Smooth muscle cell (in vitro differentiated cells): Measurements from ENCODE around the gene SPA17. TPM values are rescaled to one million over a fixed set of nuclear protein-coding genes. Genes with fewer than 3 reads are reported as not detected.

Source experiments
- DNase-seq: peaks from one replicate; lab custom pipeline; 2025; ENCODE audit not compliant: unreplicated experiment; lab: John Stamatoyannopoulos, UW
- H2AFZ ChIP-seq: fragments of 200-600 bp; sonication (generic); 2 replicates; pipeline ENCODE4 v1.6.0; 2016; ENCODE audit warnings: antibody characterized with exemption, low read depth, mild to moderate bottlenecking
- H3F3A ChIP-seq: fragments of 200-600 bp; sonication (generic); 2 replicates; pipeline ENCODE4 v1.6.0; 2017; ENCODE audit warnings: antibody characterized with exemption, low read depth
- H3K27ac ChIP-seq: fragments of 200-600 bp; sonication (generic); 2 replicates; pipeline ENCODE4 v1.5.1; 2016; ENCODE audit warnings: low read depth, mild to moderate bottlenecking
- H3K27me3 ChIP-seq: fragments of 200-600 bp; sonication (generic); 2 replicates; pipeline ENCODE4 v1.6.1; 2016; ENCODE audit warnings: low read depth, mild to moderate bottlenecking
- H3K36me3 ChIP-seq: fragments of 200-600 bp; sonication (generic); 2 replicates; pipeline ENCODE4 v1.5.1; 2016; ENCODE audit warnings: low read depth
- H3K4me1 ChIP-seq: fragments of 200-600 bp; sonication (generic); 2 replicates; pipeline ENCODE4 v1.5.1; 2016; ENCODE audit warnings: low read depth
- H3K4me2 ChIP-seq: fragments of 200-600 bp; sonication (generic); 2 replicates; pipeline ENCODE4 v1.6.0; 2016; ENCODE audit warnings: mild to moderate bottlenecking
- H3K4me3 ChIP-seq: fragments of 200-600 bp; sonication (generic); 2 replicates; pipeline ENCODE4 v1.5.1; 2016; ENCODE audit warnings: mild to moderate bottlenecking
- H3K79me2 ChIP-seq: fragments of 200-600 bp; sonication (generic); 2 replicates; pipeline ENCODE4 v1.6.0; 2016; ENCODE audit warnings: low read depth, mild to moderate bottlenecking
- H3K9ac ChIP-seq: fragments of 200-600 bp; sonication (generic); 2 replicates; pipeline ENCODE4 v1.6.0; 2016; ENCODE audit warnings: low read depth
- H3K9me3 ChIP-seq: fragments of 200-600 bp; sonication (generic); replicated peaks from 2 replicates; pipeline ENCODE4 v1.5.1; 2016; ENCODE audit warnings: low read depth
- H4K20me1 ChIP-seq: fragments of 200-600 bp; sonication (generic); 2 replicates; pipeline ENCODE4 v1.6.0; 2016; ENCODE audit warnings: low read depth
- WGBS: methylation state at CpG from one replicate; pipeline ENCODE4 v1.1.7; 2016; ENCODE audit warnings: low lambda C conversion rate; 5-methylcytosine and 5-hydroxymethylcytosine counted together
- polyA plus RNA-seq: library from polyadenylated mRNA; unstranded; fragments of >200 nt; fragmentation: Nextera tagmentation; extraction: Ambion mirVana; gene quantifications from 2 replicates; pipeline ENCODE4 v1.2.1, GENCODE V29; 2016
- total RNA-seq: library from RNA; depleted of rRNA; stranded (reverse); fragments of >200 nt; gene quantifications from 2 replicates; pipeline ENCODE4 v1.2.3, GENCODE V29; 2014
- TF ChIP-seq, protein P1 (sequence below): fragments of 200-600 bp; sonication (generic); IDR thresholded peaks from 2 replicates; pipeline ENCODE4 v1.5.1; 2017; ENCODE audit warnings: borderline replicate concordance, mild to moderate bottlenecking, antibody characterized with exemption; ENCODE audit not compliant: insufficient read depth, poor library complexity, severe bottlenecking

SPA17 gene
- total and polyA plus RNA-seq, 2 experiments from 2014 or later: 6.1 to 7.4 TPM

DNA sequence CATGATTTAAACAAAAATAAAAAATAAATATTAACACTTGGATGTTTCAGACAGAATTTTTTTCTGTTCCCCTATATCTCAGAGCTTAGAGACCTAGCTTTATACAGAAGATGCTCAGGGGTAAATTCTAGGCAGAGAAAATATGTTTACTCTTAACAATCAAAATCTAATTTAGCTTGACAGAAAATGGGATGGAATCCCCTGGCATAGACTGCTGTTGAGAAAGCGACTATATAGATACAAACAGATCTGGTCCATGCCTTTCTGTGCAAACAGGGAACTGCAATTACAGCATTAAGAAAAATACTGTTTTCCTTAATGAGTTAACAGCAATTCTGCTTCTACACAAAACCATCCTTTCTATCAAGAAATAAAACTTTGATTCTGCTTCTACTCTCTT, 14.7 kb upstream of the SPA17 start:
- H3K4me2 ChIP-seq: no peak overlapping the region
- WGBS: 90% methylated on average over 1 of the region's 1 CpG
- TF ChIP-seq, protein P1, sequence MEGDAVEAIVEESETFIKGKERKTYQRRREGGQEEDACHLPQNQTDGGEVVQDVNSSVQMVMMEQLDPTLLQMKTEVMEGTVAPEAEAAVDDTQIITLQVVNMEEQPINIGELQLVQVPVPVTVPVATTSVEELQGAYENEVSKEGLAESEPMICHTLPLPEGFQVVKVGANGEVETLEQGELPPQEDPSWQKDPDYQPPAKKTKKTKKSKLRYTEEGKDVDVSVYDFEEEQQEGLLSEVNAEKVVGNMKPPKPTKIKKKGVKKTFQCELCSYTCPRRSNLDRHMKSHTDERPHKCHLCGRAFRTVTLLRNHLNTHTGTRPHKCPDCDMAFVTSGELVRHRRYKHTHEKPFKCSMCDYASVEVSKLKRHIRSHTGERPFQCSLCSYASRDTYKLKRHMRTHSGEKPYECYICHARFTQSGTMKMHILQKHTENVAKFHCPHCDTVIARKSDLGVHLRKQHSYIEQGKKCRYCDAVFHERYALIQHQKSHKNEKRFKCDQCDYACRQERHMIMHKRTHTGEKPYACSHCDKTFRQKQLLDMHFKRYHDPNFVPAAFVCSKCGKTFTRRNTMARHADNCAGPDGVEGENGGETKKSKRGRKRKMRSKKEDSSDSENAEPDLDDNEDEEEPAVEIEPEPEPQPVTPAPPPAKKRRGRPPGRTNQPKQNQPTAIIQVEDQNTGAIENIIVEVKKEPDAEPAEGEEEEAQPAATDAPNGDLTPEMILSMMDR: no peak
- DNase-seq: no peak
- no peak overlapping the region for H3K9ac ChIP-seq
- no peaks in the 10 kb centered on the region for H3K36me3 ChIP-seq
- H4K20me1 ChIP-seq: no peaks in the 10 kb centered on the region
- peaks cover 5% of the 10 kb centered on the region for H3K4me1 ChIP-seq
- H3K9me3 ChIP-seq: no peaks in the 10 kb centered on the region
- H3K79me2 ChIP-seq: no peaks in the 10 kb centered on the region
- no peaks in the 10 kb centered on the region for H3K27me3 ChIP-seq
- no peak overlapping the region for H2AFZ ChIP-seq
- no peak overlapping the region for H3K27ac ChIP-seq
- no peaks in the 10 kb centered on the region for H3F3A ChIP-seq
- no peak overlapping the region for H3K4me3 ChIP-seq

DNA sequence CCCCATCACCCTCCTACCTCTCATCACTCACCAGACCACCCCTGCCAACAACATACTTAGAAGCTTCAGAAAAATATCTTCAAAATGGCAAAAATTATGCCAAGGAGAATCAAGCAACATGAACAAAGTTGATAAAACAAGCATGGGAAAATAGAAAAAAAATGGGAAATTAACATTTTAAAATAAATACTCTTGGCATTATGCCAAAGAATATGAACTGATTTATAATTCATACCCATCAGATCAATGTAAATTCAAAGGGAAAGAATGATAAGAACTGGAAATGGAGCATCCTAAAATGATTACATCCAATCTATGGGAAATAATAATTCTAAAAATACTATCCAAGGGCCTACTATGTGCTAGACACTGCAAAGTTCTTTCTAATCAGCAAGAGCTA, 12.2 kb upstream of the SPA17 start:
- H3K36me3 ChIP-seq: no peaks in the 10 kb centered on the region

DNA sequence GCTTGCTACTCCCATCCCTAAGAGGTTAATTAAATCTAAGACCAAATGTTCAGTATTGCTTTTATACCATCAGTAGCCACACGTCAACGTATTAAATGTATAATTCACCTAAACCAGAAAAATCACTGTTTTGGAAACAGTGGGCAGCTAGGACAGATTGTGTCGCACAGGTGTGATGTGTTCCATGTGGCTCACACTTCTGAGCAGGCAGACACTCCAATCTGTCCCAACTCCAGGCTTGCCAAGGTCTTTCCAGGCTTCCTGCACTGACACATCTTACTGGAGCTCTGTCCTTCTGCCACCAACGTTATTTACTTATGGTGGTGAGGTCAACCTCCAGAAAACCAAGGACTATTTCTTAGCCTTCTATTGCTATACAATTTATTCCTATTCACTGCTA, 11.6 kb upstream of the SPA17 start:
- no peak overlapping the region for H2AFZ ChIP-seq
- no peak overlapping the region for H3K4me3 ChIP-seq
- H3K9ac ChIP-seq: no peak overlapping the region
- TF ChIP-seq, protein P1: no peak
- H4K20me1 ChIP-seq: no peaks in the 10 kb centered on the region
- H3K79me2 ChIP-seq: no peaks in the 10 kb centered on the region
- H3K27ac ChIP-seq: no peak overlapping the region
- no peaks in the 10 kb centered on the region for H3K27me3 ChIP-seq
- DNase-seq: no peak
- H3F3A ChIP-seq: no peaks in the 10 kb centered on the region
- H3K4me1 ChIP-seq: no peaks in the 10 kb centered on the region
- no peaks in the 10 kb centered on the region for H3K36me3 ChIP-seq
- no peaks in the 10 kb centered on the region for H3K9me3 ChIP-seq
- H3K4me2 ChIP-seq: no peak overlapping the region
- 90% methylated on average over 4 of the region's 4 CpGs for WGBS

More for the DNA sequence above, 12.2 kb upstream of the SPA17 start:
- TF ChIP-seq, protein P1: no peak
- H3F3A ChIP-seq: no peaks in the 10 kb centered on the region
- no peak overlapping the region for H3K4me2 ChIP-seq
- H3K4me1 ChIP-seq: no peaks in the 10 kb centered on the region
- no peaks in the 10 kb centered on the region for H3K27me3 ChIP-seq
- H4K20me1 ChIP-seq: no peaks in the 10 kb centered on the region
- H3K4me3 ChIP-seq: no peak overlapping the region
- H3K9me3 ChIP-seq: no peaks in the 10 kb centered on the region
- DNase-seq: no peak
- H3K9ac ChIP-seq: no peak overlapping the region
- H3K79me2 ChIP-seq: no peaks in the 10 kb centered on the region
- H3K27ac ChIP-seq: no peak overlapping the region
- no peak overlapping the region for H2AFZ ChIP-seq

DNA sequence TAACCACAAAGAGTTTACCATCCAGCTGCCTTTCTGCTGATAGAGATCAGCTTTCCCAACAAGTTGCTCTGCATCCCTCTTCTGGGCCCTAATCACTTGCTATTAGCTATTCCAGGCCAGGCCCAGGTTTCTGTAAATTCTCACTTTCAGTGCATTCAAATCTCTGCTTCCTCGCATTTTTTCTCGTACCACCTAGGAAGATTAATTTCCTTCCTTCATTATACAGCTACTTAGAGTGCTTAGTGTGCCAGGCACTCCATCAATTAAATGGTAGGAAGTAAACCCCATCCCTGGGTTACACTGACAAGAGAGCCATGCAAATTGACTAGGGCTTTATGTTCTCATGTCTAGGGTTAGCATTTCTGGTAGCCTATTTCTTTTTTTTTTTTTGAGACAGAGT, 9.8 kb upstream of the SPA17 start:
- Histone ChIP-seq H3K36me3 (no peaks in the 10 kb centered on the region), H3K9me3 (no peaks in the 10 kb centered on the region), H3K79me2 (no peaks in the 10 kb centered on the region), H3F3A (no peaks in the 10 kb centered on the region), H3K4me3 (no peak overlapping the region), H3K4me1 (no peaks in the 10 kb centered on the region), H3K27me3 (no peaks in the 10 kb centered on the region), H3K27ac (no peak overlapping the region), H3K9ac (no peak overlapping the region), H4K20me1 (no peaks in the 10 kb centered on the region), H2AFZ (no peak overlapping the region), H3K4me2 (no peak overlapping the region)
- WGBS: 93% methylated on average over 2 of the region's 2 CpGs
- TF ChIP-seq, protein P1: no peak
- DNase-seq: no peak
